ENCODE measurements around the gene DMD.

Gene DMD

DNA sequence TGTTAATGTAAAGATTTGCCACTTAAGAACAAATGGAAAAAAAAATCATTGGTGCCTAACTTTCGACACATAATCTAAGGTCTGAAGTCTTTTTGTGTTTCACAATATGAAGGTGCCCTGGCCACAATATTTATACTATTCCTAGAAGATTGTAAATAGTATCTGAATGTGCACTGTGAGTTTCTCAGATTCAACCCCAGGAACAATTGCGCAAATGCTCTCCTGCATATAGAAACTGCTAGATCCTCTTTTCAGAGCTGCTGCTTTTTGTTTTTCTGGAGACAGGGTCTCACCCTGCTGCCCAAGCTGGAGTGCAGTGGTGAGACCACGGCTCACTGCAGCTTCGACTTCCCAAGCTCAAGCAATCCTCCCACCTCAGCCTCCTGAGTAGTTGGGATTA lies 1659.4 kb downstream of the DMD start:
- DNase-seq (ENCODE audit: extremely low read depth in 1 of 2, low read depth in 1 of 2) = no peak

DNA sequence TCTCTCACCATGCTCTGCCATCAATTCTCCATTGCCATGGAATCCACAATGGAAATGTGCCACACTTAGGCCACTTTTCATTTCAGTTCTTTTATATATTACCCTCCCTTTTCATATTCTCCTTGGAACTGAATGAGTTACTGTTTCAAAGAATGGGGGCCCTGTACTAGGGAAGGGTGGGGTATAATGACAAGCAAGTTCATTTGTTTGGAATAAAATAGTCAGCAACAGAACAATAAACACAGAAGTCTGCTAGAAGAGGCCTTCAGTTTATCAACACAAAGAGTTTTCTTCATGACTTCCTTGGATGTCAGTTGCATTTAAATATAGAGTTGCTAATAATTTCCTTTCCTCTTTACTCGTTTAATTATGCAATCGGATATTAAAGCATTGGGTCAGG lies 1661.2 kb downstream of the DMD start:
- DNase-seq (ENCODE audit: extremely low read depth in 1 of 2, low read depth in 1 of 2) = no peak

DNA sequence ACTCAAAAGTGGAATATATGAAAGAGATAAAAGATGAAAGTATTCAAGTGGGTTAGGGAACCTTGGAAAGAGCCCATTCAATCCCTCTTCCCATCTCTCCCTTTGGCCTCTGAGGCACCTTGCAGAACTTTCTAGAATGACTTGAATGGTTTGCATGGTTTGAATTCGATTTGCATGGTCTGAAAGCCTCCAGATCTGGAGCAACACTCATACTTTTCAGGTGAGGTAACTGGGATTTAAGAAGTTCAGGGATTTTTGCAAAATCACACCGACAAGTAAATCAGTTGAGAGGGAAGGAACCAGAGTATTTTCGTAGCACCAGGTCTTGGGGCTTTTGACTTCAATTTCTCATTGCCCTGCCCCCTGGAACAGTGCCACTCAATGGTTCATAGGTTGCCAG lies 1663.5 kb downstream of the DMD start:
- DNase-seq (ENCODE audit: extremely low read depth in 1 of 2, low read depth in 1 of 2) = no peak

DNA sequence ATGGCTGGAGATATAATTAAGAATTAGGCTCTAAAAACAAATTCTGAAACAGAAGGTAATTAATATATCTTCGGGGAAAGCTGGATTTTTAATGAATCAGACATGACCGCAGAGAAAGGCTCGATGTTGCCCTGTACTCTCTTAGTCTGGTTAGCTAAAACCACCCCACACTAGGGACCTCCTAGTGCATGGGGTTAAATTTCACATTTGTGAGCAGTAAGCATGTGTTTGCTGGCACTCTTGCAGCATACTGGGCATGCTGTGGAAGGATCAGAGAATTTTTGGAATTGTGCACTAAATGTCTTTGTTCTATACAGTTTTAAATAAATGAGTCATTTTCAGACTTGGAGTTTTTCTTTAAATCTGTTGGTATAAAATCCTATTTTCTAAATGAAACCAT lies 1663.9 kb downstream of the DMD start:
- DNase-seq (ENCODE audit: extremely low read depth in 1 of 2, low read depth in 1 of 2) = no peak

DNA sequence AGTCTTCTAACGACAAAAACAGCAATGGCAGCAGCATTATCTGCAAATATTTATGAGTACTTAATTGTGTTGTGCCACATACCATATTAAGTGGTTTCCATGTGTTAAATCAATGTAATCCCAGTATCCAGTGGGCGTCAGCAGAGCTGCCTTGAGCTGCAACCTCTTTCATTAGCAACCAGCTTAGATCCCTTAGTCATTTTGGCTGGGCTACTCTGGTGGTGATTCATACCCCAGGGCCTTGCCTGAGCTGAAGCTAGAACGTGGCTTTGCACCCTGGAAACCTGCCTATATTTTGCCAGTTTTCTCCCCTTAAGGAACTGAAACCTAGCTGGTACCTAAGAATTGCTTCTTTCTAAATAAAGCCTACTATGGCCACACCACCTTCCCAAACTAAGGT lies 1665.2 kb downstream of the DMD start:
- no peak for DNase-seq (ENCODE audit: extremely low read depth in 1 of 2, low read depth in 1 of 2)

DNA sequence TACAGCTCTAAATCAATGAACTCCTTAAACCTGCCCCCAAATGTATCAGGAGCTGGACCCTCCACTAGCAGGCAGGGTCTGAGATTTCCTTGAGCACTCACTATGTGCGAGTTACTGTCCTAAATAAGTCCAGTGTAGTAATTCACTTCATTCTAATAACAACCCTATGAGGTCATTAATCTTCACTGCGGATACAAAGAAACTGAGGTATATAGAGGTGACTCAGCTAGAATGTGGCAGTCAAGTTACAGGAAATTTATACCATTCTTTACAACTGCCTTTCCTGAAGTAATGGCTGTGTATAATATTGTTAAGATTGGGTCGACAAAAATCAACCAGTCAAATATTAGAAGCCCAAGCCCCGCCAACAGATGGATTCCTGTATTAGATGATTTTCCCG lies 1665.6 kb downstream of the DMD start:
- no peak for DNase-seq (ENCODE audit: extremely low read depth in 1 of 2, low read depth in 1 of 2)

DNA sequence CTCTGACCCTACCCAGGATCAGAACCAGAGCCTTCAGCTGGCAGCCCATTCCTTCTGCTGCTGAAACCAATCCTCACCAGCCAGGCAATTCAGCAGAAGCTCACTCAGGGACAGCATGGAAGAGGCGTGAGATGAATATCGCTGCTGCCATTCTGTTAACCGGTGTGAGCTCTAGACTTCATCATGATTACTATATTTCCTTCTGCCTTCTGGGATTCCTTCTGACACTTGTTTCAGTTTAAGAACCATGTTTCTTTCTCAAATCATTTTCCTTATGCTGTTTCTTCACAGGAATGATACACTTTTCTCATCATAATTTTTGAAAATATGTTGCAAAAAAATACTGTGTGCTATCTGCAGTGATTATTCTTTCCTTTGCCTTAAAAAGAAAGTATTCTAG lies 1666.2 kb downstream of the DMD start:
- DNase-seq (ENCODE audit: extremely low read depth in 1 of 2, low read depth in 1 of 2) = no peak

DNA sequence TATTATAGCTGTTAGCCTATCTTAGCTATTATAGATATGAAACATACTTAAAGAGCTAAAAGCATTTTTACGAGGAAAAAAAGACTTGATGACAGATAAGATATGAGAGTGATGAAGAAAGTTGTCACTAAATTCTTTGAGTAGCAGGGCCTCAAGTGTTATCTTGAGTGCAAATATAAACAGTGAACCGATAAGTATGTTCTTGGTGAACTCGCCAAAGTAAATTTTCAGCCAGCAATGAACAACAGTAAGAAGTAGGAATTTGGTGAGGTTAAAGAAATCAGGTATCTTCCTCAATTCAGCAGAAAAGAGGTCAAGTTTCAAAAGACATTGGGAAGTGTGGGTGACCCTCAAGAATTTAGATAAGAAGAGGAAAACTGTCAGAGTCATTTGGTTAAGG lies 1667.7 kb downstream of the DMD start:
- DNase-seq (ENCODE audit: extremely low read depth in 1 of 2, low read depth in 1 of 2) = no peak

DNA sequence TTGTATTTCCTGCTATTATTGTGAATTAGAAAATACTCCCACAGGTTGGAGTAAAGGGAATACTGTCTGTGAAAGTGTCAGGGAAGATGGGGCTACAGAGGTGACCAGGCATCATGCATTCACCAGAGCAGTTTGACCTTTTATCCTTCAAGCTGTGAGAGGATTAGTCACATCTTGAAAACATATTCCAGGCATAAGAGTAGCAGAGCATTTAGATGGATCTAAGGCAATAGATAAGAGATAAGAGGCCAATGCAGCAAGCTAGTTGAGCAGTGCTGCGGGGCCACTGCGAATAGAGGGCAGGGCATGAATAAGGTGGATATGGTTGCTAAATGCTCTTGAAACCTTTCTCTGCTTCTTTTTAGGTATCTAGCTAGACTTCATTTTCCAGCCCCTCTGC lies 1668.8 kb downstream of the DMD start:
- no peak for DNase-seq (ENCODE audit: extremely low read depth in 1 of 2, low read depth in 1 of 2)

DNA sequence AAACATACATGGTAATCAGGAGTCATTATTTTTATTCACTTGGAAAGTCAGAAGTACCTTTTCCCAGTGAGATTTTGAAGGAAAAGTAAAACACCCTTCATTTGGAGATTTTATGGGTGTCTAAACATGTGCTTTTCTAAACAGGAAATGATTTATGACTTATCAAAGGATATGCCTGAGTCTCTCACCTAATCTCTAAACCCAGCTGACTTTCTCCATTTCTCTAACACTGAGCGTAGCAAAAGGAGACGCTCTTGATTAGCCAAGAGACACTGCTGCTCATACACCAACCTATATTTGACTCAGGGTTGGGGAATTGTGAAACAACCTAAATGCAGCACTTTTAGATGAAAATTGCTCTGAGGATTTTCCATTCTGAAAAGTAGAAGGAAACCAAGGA lies 1671.0 kb downstream of the DMD start:
- DNase-seq (ENCODE audit: extremely low read depth in 1 of 2, low read depth in 1 of 2) = no peak

DNA sequence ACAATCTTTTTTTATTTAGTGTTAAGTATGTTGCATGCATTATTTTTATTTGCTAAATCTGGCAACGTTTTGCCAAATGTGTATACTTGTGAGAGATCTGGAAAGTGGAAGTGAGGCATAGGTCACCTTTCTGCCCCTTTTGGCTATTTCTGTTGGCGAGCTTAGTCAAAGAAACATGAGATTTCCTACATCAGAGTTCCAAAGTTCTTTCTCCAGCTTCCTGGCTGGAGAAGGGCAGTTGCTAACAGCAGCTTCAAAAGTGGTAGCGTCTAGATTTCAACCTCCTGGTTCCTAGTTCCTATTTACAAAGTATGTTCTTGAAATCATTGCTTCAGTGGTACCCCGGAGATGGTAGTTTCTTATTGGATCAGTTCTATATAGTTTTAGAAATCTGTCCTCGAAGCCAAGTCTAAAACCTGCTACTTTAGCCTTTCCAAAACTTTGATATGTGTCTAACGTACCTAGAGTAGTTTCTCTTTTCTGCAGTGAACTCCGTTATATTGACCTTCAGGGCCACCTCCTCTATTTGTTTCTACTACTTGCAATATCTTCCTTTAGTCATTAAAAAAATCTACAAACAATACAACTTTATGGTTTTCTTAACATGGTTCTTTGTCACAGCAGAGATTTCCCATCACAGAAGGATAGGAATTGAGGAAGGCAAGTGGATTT lies 1683.8 kb downstream of the DMD start:
- no peak for DNase-seq (ENCODE audit: extremely low read depth in 1 of 2, low read depth in 1 of 2)

DNA sequence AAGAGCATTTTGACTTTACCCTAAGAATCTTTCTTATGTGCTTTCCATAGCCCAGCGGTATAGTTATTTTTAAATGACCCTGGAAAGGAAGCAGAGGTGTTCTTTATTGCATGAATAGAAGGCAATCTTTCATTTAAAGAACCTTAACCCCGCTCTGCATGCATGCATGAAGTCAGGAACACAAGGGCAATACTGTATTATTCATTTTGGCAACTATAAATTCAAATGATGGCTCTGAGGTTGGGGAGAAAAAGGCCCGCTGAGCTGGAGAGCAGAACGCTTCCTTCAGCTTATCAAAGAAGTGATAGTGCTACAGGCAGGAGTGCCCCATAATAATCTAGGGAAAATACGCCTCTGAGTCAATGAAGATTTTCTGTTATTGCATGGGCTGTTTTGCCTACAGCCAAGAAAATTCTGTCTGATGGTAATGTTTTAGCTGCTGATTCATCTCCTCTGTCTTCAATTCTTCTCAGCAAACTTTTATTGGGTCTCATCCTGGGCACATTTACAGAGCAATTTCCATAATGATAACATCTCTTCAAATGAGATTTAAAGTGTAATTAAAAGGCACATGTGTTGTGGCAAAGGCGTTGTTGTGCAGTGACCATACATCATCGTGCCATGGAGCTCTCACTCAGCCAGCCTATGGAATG lies 1687.3 kb downstream of the DMD start:
- DNase-seq (ENCODE audit: extremely low read depth in 1 of 2, low read depth in 1 of 2) = no peak

DNA sequence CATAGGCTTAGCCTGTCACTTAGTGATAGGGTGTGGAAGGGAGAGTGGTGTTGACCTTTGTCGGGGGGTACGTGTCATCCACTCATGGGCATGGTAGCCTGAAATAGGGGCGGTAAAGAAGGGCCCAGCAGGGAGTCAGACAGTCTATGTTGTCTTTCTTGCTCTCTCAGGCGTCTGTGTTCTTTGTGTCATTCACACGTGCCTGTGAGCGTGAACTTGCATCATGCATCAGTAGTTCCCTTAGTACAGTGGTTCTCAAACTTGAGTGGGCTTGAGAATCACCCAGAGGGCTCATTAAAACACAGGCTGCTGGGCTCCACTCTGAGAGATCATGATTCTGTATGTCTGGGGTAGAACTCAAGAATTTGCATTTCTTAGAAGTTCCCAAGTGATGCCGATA lies 1688.6 kb downstream of the DMD start:
- DNase-seq (ENCODE audit: extremely low read depth in 1 of 2, low read depth in 1 of 2) = no peak

DNA sequence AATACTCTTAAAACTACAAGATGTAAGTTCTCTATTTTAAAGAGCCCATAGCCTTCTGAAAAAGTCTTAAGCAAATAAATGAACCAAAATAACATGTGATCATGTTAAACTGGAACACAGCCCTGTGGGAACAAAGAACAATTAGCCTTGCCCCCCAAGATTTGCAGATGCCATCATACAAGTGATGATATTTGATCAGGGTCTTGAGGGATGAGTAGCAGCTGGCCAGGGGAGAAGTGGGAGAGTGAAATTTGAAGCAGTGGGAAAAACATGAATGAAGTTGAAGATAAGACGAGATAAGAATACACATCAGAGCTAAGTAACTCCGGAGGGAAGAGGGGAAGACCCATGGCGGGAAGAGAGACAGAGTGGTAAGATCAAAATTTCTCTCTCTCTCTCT lies 1689.4 kb downstream of the DMD start:
- DNase-seq (ENCODE audit: extremely low read depth in 1 of 2, low read depth in 1 of 2) = no peak

DNA sequence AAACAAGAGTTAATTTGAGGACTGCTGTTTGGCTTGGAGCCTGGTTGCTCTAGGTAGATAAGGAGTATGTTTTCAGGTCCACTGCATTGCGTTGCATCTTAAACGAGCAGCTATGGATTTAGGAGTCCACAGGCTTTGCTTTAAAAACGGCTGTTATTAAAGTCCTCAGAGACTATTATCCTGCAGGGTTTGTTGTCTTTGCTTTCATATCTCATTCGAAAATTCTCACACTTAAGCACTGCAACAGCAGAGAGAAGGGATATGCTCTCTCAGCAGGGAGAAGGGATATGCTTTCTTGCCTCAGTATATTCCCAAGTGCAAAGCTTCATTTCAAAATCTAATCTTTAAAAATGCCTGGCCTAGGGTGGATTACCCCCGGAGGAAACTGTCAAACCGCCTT lies 1694.8 kb downstream of the DMD start:
- no peak for DNase-seq (ENCODE audit: extremely low read depth in 1 of 2, low read depth in 1 of 2)

DNA sequence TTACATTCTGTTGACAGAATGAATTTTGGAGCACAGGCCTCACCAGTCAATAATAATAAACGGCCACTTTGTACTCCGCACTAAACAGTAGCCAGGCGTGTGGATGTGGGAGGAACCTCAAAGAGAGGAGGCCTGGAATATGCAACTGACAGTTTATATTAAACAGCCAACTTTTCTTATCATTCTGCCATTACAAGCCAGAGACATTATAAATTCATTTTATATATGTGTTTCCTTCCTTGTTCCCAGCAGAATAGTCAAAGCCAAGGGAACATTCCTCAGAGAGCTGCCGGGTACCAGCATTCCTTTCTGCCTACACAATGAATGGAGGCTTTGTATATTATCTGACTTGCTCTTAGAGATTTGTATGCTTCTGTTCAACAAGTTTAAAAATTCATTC lies 1703.0 kb downstream of the DMD start:
- DNase-seq (ENCODE audit: extremely low read depth in 1 of 2, low read depth in 1 of 2) = no peak

DNA sequence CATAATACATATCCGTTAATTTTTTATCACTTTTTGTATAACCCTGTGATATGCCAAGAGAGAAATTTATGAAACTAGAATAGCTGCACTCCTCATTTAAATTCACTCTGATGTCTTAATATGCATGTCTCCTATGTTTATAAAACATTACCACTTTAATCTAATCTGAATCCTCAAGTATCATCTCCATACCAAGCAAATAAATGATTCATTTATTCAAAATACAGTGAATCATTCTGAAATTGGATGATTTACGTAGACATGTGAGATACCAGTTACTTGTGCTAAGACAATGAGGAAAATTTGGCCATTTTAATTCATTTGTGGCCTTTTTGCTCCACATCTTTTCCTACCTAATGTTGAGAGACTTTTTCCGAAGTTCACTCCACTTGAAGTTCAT lies 1704.4 kb downstream of the DMD start:
- no peak for DNase-seq (ENCODE audit: extremely low read depth in 1 of 2, low read depth in 1 of 2)

DNA sequence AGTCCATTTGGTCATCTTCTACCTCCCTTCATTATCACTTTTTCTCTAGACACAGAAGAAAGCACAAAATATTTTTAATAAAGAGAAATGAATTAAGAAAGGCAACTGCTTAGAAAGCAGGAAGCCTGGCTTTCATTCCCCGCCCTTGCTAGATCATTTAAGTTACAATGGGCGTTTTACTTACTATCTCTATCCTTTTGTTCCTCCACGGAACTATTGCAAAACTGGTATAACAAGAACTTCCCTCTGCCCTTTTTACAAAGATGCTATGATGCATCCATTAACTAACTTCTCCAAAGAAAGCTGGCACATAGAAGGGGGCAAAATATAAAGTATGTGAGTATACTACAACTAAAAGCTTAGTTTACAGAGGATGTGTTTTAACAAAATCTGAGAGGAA lies 1705.0 kb downstream of the DMD start:
- DNase-seq (ENCODE audit: extremely low read depth in 1 of 2, low read depth in 1 of 2) = no peak

DNA sequence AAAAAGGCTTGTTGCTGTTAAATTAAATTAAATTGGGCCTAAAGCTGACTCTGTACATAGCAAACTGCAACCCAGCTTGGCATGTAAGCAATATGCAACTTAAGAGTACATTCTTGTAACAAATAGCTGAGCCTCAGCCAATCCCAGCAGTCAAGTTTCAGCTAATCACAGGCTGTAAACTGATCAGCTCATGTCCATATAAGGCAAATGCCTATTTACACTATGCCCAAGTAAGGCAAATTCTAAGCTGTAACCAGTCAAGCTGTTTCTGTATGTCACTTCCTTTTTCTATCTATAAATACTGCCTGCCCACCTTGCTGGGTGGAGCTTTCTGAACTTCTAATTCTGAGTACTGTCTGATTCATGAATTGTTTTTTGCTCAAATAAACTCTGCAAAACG lies 1710.4 kb downstream of the DMD start:
- DNase-seq (ENCODE audit: extremely low read depth in 1 of 2, low read depth in 1 of 2) = no peak

DNA sequence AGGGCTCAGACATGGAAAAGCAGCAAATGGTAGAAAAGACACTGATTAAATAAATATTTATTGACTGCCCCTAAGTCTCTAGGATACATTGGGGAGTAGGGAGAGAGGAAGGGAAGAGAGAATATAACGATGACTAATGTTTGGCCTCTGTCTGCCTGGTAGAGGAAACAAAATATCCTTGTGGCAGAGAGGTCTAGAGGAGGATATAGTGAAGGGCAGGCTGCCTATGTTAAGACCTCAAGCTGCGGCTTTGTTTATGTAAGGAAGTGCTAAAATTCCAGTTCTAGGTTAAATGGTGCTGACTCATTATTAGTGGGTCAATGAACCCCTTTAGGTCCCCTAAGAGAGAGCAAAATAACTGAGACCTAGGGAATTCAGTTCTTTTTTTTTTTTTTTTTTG lies 1712.2 kb downstream of the DMD start:
- no peak for DNase-seq (ENCODE audit: extremely low read depth in 1 of 2, low read depth in 1 of 2)

DNA sequence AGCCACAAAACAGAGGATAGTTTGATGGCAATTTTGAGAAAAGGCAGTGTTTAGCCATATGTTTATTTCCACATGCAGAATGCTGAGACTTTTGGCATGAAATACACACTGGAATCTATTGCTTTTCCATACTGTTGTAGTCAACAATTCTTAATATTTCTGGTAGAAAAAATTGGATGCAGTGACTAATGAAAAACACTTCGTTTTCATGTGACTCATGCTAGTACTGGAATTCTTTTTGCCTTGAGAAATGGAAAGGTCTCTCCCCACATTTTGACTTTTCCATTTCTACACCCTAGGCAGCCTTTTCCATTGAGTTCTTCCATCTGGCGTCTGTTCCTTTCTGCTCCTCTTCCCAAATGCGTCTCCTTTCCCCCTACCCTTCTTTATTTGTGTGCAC lies 1714.3 kb downstream of the DMD start:
- no peak for DNase-seq (ENCODE audit: extremely low read depth in 1 of 2, low read depth in 1 of 2)

DNA sequence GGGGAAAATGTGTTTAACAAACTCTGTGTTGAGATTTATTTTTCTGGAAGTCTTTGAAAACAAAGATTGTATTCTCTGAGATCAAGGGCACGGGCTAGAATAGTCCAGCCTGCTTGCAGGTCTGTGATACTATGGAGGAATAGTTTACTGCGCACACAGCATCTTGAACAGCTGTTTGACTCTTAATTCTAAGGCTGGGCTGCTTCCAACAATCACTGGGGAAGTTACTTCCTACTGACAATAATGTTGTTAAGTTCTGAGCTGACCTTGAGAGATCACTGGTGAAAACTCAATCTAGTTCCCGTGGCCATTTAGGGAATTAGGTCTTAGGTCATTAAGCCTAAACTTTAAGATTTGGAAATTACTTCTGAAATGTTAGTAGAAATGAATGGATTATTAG lies 1723.4 kb downstream of the DMD start:
- no peak for DNase-seq (ENCODE audit: extremely low read depth in 1 of 2, low read depth in 1 of 2)

DNA sequence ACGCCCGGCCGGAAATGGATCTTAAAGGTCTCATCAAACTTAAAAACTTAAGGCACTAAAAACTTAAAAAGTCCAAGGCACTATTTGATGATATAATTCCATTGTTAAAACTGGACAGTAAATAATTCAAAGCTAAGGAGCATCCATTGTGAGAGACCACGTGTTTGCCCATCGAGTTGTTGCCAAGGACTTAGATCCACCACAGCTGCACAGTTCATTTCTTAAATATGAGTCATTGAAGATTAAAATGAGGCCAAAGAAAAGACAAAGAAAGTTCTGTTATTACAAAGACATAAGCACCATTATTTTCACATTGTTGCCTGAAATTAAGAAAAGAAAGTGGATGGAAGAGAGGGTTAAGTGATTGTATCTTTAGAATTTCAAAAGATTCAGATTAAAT lies 1728.0 kb downstream of the DMD start:
- DNase-seq (ENCODE audit: extremely low read depth in 1 of 2, low read depth in 1 of 2) = no peak
